HepG2 (cell line): ENCODE results near the gene ELP6. TPM values are rescaled to one million over a fixed set of nuclear protein-coding genes. Genes with fewer than 3 reads are reported as not detected.

ENCODE experiments used
- ARHGAP35 ChIP-seq: sonication (generic); formaldehyde crosslinking; IDR thresholded peaks from 2 replicates; pipeline ENCODE4 v1.9.0; 2022; ENCODE audit warnings: mild to moderate bottlenecking, inconsistent platforms, moderate library complexity, missing genetic modification reagents, borderline replicate concordance
- ATF2 ChIP-seq: sonication (generic); formaldehyde crosslinking; IDR thresholded peaks from 2 replicates; pipeline ENCODE4 v1.4.0; 2020; ENCODE audit warnings: missing genetic modification reagents
- BCL6 ChIP-seq: IDR thresholded peaks from 2 replicates; pipeline ENCODE4 v1.6.1; 2016; ENCODE audit warnings: missing genetic modification reagents, missing compliant biosample characterization
- BRD4 ChIP-seq: sonication (generic); formaldehyde crosslinking; IDR thresholded peaks from 2 replicates; pipeline ENCODE4 v1.4.0; 2020; ENCODE audit warnings: missing genetic modification reagents
- CEBPB ChIP-seq: IDR thresholded peaks from 2 replicates; pipeline ENCODE4 v1.6.1; 2011; ENCODE audit warnings: low read depth, low read length, improper control_type of control experiment, borderline replicate concordance
- E2F1 ChIP-seq: sonication (generic); formaldehyde crosslinking; IDR thresholded peaks from 2 replicates; pipeline ENCODE4 v1.5.0; 2020; ENCODE audit warnings: missing genetic modification reagents
- EP300 ChIP-seq, 3 experiments: sonication (generic) in 1 of 3; formaldehyde crosslinking in 1 of 3; IDR thresholded peaks; 2 replicates each; pipeline versions ENCODE4 v1.5.1 to v1.6.1; 2011 to 2020; ENCODE audit warnings: low read depth in 2 of 3, low read length in 2 of 3, borderline replicate concordance in 1 of 3, improper control_type of control experiment in 1 of 3, mild to moderate bottlenecking in 1 of 3, missing genetic modification reagents in 1 of 3, moderate library complexity in 1 of 3
- GATA4 ChIP-seq: sonication (generic); IDR thresholded peaks from 2 replicates; pipeline ENCODE4 v1.6.1; 2016; ENCODE audit warnings: antibody characterized with exemption, low read depth, borderline replicate concordance
- HOXA3 ChIP-seq: sonication (generic); formaldehyde crosslinking; IDR thresholded peaks from 2 replicates; pipeline ENCODE4 v1.5.0; 2020; ENCODE audit warnings: missing genetic modification reagents
- MNT ChIP-seq: fragments of 450-650 bp; IDR thresholded peaks from 2 replicates; pipeline ENCODE4 v1.6.1; 2016
- NPAS2 ChIP-seq: sonication (generic); formaldehyde crosslinking; IDR thresholded peaks from 2 replicates; pipeline ENCODE4 v1.8.0; 2022; ENCODE audit warnings: mild to moderate bottlenecking, missing genetic modification reagents, borderline replicate concordance
- RBAK ChIP-seq: sonication (generic); formaldehyde crosslinking; IDR thresholded peaks from 2 replicates; pipeline ENCODE4 v1.5.1; 2020; ENCODE audit warnings: mild to moderate bottlenecking, missing genetic modification reagents
- SMAD3 ChIP-seq: sonication (generic); formaldehyde crosslinking; IDR thresholded peaks from 2 replicates; pipeline ENCODE4 v1.4.0; 2020; ENCODE audit warnings: missing genetic modification reagents
- TARDBP ChIP-seq: sonication (generic); formaldehyde crosslinking; IDR thresholded peaks from 2 replicates; pipeline ENCODE4 v1.8.0; 2022; ENCODE audit warnings: mild to moderate bottlenecking, missing genetic modification reagents
- TRIM24 ChIP-seq: sonication (generic); formaldehyde crosslinking; IDR thresholded peaks from 2 replicates; pipeline ENCODE4 v1.8.0; 2022; ENCODE audit warnings: mild to moderate bottlenecking, missing genetic modification reagents
- ZNF292 ChIP-seq: sonication (generic); formaldehyde crosslinking; IDR thresholded peaks from 2 replicates; pipeline ENCODE4 v1.8.1; 2022; ENCODE audit warnings: mild to moderate bottlenecking, low read depth, missing genetic modification reagents, borderline replicate concordance
- ZNF569 ChIP-seq: sonication (generic); formaldehyde crosslinking; IDR thresholded peaks from 2 replicates; pipeline ENCODE4 v1.5.0; 2020; ENCODE audit warnings: mild to moderate bottlenecking, missing genetic modification reagents, moderate library complexity, borderline replicate concordance
- ZNF782 ChIP-seq: sonication (generic); formaldehyde crosslinking; IDR thresholded peaks from 2 replicates; pipeline ENCODE4 v1.4.0; 2020; ENCODE audit warnings: missing genetic modification reagents, mild to moderate bottlenecking, borderline replicate concordance
- polyA plus RNA-seq, 8 experiments: library from polyadenylated mRNA; depleted of rRNA in 3 of 8; stranded (reverse) in 7 of 8; unstranded in 1 of 8; fragments of >200 nt; fragmentation: Illumina TruSeq in 4 of 8; extraction: Trizol in 4 of 8; gene quantifications; 2 replicates each; pipeline versions ENCODE4 v1.2.1 to v1.2.3, GENCODE V29; 2011 to 2016; ENCODE audit warnings: low read depth in 4 of 8, missing spikeins in 1 of 8, mixed read lengths in 1 of 8; ENCODE audit not compliant: insufficient read depth in 1 of 8
- total RNA-seq, 5 experiments: library from RNA; depleted of rRNA; stranded (reverse); fragments of >200 nt; fragmentation: Illumina TruSeq; extraction: Trizol; gene quantifications; 2 replicates each; pipeline ENCODE4 v1.2.3, GENCODE V29; 2016; ENCODE audit warnings: low read depth in 1 of 5
- TF ChIP-seq, protein P1 (sequence below): sonication (generic); formaldehyde crosslinking; IDR thresholded peaks from 2 replicates; pipeline ENCODE4 v1.4.0; 2020; ENCODE audit warnings: missing genetic modification reagents, borderline replicate concordance
- TF ChIP-seq, protein P2 (sequence below): sonication (generic); formaldehyde crosslinking; IDR thresholded peaks from 2 replicates; pipeline ENCODE4 v1.5.0; 2020; ENCODE audit warnings: missing genetic modification reagents, mild to moderate bottlenecking, borderline replicate concordance

ELP6 gene
- total and polyA plus RNA-seq, 2 of the 13 experiments (the other 11 are each of a cell fraction or from before 2014, with no cell fraction given) = 45.0 to 49.3 TPM

DNA sequence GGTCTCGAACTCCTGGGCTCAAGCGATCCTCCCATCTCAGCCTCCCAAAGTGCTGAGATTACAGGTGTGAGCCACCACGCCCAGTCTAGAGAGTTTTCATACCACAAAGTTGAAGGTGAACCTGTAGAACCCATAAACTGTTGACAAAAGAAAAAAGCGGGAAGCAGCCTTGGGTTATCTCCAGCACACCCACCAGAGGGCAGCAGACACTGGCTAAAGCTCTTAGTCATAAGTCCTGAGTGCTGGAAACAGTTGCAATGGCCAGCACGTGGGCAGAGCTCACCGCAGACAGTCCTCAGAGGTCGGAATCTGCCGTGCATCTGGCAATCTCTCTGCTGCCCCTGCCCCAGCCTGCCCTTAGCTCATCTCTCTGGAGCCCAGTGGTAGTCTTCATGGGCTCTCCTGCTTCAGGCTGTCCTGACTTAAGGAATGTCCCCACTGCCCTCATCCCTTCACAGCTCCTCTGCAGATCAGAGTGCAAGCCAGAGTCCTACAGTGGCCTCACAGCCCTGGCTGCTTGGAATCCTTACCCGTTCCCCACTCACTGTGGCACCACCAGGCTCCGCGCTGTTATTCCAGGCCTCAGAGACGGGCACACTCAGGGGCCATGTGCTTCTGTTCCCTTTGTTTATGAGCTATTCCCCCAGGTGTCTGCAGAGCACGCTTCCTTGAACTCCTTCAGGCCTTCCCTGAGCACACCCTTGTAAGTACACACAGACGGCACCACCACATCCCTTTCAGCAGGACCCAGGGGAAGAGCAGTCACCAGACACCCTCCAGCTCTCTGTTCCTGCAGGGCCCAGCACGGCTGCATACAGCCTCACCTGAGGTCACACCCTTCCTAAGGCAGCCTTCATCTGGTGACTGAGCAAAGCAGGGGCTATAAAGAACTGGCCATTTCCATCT lies 8.8 kb upstream of the ELP6 start (continued):
- TF ChIP-seq ZNF292 (CRISPR knock-in tag) (peak; percentile 80; the same call in 1 of the 2 replicates), ARHGAP35 (CRISPR knock-in tag) (no peak), HOXA3 (CRISPR knock-in tag) (peak; percentile 61; the same call in 1 of the 2 replicates), GATA4 (no peak), SMAD3 (CRISPR knock-in tag) (peak; percentile 64; the same call in 1 of the 2 replicates), ZNF569 (no peak), CEBPB (no peak), ZNF782 (CRISPR knock-in tag) (no peak), MNT (peak; percentile 37; the same call in 1 of the 2 replicates), RBAK (no peak), TARDBP (CRISPR knock-in tag) (peak; percentile 35; the same call in 1 of the 2 replicates), BCL6 (no peak), E2F1 (CRISPR knock-in tag) (peak; percentile 70; the same call in 1 of the 2 replicates), EP300 (IDR thresholded peaks at IDR 0.05; ENCODE audit: low read depth in 2 of 2, low read length in 2 of 2) (no peak), EP300 (CRISPR knock-in tag; IDR thresholded peaks at IDR 0.05; ENCODE audit: borderline replicate concordance) (no peak), BRD4 (CRISPR knock-in tag) (no peak), ATF2 (CRISPR knock-in tag) (peak; percentile 66; the same call in 1 of the 2 replicates), NPAS2 (CRISPR knock-in tag) (no peak), TRIM24 (CRISPR knock-in tag) (no peak)
- TF ChIP-seq, protein P1, sequence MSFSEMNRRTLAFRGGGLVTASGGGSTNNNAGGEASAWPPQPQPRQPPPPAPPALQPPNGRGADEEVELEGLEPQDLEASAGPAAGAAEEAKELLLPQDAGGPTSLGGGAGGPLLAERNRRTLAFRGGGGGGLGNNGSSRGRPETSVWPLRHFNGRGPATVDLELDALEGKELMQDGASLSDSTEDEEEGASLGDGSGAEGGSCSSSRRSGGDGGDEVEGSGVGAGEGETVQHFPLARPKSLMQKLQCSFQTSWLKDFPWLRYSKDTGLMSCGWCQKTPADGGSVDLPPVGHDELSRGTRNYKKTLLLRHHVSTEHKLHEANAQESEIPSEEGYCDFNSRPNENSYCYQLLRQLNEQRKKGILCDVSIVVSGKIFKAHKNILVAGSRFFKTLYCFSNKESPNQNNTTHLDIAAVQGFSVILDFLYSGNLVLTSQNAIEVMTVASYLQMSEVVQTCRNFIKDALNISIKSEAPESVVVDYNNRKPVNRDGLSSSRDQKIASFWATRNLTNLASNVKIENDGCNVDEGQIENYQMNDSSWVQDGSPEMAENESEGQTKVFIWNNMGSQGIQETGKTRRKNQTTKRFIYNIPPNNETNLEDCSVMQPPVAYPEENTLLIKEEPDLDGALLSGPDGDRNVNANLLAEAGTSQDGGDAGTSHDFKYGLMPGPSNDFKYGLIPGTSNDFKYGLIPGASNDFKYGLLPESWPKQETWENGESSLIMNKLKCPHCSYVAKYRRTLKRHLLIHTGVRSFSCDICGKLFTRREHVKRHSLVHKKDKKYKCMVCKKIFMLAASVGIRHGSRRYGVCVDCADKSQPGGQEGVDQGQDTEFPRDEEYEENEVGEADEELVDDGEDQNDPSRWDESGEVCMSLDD (CRISPR knock-in tag) = no peak
- TF ChIP-seq, protein P2, sequence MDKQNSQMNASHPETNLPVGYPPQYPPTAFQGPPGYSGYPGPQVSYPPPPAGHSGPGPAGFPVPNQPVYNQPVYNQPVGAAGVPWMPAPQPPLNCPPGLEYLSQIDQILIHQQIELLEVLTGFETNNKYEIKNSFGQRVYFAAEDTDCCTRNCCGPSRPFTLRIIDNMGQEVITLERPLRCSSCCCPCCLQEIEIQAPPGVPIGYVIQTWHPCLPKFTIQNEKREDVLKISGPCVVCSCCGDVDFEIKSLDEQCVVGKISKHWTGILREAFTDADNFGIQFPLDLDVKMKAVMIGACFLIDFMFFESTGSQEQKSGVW = no peak
